Ecto neural progenitor cell (in vitro differentiated cells): ENCODE measurements around the gene DCLK2.

ENCODE experiments used
- DNase-seq: peaks from one replicate; pipeline ENCODE4 v3.0.0-alpha.2; 2018; ENCODE audit warnings: low spot score

The DCLK2 gene

DNA sequence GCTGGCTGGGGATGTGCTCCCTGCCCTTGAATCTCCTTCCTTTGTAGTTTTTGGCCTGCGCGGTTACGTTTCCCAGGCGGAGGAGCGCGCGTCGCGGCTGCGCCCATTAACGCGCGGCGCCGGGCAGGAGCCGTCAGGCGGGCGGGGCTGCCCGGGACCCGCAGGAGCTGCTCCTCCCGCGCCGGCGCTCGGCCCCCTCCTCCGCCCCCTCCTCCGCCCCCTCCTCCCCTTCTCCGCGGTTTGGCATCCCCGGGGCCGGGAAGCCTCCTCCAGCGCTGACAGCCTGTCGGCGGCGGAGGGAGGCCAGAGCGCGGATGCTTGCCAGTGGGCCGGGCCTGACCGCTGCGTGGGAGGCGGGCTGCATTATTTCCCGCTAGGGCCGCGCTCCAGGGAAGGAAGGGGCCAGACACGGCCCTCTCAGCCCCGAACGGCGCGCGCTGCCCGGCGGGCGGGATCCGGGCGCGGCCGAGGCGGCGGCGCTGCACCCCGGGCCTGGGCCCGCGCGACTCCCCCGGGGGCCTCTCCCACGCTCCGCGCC is at the start of gene DCLK2:
DCLK2 (plus strand) TSS at position 405 of the 538 bp plus-strand sequence. CDS start 583 bp downstream, outside the sequence.
- peak; percentile 85 for DNase-seq

DNA sequence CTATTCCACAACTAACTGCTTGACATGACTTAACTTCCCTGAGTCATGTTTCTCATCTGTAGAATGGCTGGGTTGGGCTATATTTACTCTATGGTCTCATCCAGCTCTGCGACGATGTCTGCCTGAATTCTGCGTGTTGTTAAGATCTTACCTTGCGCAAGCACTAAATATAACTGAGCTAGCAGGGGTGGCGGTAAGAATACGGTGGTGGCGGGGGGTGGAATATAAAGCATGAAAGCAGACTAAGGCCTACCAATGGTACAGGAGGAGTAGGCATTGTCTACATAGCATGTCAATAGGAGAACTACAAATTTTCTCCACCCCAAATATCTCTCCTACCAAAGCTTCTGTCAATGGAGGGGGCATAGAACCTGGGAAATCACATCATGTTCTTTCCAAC is 45.7 kb upstream of the DCLK2 start:
- DNase-seq: no peak

DNA sequence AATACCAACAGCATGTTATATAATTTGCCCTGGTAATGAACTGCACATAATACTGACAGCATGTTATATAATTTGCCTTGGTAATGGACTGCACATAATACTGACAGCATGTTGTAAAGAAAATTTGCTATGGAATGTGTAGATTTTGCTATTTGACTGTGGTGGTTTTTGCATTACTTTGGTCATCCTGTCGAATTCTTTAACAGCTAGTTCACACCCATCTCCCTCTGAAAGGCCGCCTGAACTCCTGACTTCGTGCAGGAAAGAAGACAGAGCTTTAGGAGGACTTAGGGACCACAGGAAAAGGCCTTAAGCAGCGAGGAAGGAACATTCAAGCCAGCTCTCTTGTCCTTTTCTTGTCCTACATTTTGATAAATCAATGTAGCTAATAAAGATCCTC is 45.2 kb upstream of the DCLK2 start:
- no peak for DNase-seq

DNA sequence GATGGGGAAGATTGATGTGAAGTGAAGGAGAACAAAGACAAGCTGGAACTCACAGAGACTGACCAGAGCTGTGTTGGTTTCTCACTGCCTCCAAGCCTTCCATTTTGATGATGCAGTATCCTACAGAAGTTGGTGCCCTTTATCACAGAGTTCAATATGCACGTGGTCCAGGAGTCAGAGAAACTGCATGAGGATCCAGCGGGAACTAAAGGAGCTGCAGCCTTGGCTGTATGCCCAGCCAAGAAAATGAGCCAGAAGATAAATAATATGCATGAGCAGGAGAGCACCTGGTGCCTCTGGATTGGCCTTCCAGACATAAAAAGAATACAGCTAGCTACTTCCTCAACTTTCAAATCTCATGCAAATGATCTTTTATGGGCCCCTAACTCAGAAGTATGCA is 44.3 kb upstream of the DCLK2 start:
- DNase-seq: no peak

DNA sequence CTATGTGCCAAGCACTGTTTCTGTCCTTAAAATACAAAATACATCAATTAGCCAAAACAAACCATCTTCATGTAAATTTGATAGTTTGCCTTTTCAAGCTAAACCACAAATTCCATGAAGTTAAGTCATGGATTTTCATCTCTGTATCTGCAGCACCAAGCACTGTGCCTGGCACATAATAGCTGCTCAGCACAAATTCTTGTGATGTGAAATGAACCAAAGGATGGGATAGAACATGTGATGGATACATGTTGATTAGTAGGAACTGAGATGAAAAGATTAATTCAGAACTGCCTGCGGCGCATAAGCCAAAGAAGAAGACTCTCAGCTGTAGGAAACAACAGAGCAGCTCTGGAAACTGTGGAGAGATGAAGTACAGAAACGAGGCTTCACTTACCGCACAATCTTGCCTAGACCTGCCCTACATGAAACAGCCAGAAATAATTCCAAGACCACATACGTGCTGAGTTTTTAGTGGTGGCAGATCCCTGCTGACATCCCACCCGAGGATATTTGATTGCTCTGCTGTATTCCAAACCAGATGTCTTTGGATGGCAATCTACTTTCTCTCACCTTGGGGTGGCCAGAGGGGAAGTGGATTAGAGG is 40.9 kb upstream of the DCLK2 start:
- no peak for DNase-seq

DNA sequence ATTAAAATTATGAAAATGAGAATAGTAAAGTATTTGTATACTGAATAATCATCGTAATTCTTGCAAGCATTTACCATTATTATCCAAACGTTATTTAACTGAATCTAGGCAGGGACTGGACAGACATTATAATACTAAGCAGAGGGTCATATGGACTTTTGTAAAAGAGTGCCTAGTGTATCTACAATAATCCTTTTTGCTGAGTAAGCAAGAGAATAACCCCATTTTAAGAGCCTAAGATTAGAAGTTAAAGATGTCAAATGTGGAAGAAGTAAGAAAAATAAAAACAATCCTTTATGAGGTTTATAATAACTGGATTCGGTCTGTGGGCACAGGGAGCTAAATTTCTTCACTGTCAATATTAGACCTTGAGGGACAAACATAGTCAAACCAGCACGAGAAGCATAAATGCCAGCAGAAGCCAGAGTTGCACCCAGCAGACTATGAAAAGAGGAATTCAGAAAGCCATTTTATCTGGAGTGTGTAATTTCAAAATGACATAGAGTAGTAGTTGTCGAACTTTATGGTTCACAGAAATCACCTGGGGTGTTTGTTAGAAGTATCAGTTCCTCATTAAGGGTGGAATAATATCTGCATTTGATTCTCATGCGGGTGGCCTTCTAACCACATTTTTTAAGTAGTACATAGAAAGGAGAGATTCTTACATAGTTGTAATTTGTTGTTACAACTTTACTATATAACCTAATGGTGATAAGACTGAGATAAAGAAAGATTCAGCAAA is 39.7 kb upstream of the DCLK2 start:
- no peak for DNase-seq

DNA sequence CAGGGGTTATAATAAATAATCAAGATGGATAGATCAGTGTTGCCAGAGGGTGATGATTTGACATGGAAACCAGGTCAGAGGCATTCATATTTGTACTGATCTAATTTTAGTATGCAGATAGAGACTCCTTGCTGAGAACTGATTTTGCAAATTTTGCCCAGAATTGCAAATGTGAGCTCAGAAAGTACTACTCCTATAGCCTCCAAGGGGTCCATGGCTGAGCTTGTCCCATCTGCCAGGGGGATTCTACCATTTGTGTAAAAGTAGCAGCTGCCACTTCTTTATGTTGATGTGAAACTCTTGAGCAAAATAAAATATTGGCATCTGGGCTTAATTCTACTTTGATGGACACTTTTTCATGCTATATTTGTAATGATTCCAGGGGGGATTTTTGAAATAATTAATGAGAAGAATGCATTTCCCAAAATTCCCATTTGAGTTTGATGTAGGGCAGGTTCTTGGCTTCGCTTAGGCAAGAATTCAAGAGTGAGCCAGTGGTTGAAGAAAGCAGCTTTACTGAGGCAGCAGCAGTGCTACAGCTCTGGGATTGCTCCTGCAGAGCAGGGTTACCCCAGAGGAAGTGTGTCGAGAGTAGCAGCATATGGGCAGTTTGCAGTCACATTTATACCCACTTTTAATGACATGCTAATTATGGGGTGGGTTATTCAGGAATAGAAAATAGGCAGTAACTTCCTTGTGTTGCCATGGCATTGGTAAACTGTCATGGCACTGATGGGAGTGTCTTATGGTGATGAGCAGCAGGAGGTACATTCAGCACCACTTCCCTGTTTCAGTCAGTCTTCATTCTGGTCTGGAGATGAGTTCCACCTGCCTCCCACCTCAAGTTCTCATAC is 38.7 kb upstream of the DCLK2 start:
- DNase-seq: no peak

DNA sequence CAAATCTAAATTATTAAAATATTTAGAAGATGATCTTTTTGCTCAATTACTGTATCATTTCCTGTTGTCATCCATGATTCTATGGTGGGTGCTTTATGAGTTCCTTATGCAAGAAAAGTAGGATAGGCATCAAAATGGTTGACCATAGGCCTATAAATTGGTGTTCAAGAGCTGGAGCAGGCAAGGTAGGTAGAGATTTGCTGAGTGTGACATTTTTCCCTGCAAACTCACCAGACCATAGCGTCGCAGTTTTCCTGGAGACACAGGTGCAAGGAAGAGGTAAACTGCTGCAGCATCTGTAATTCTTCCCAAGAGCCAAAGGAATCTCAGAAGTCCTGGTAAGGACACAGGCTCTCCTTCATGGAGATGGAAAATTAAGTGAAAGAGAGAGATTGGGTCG is 33.7 kb upstream of the DCLK2 start:
- no peak for DNase-seq

DNA sequence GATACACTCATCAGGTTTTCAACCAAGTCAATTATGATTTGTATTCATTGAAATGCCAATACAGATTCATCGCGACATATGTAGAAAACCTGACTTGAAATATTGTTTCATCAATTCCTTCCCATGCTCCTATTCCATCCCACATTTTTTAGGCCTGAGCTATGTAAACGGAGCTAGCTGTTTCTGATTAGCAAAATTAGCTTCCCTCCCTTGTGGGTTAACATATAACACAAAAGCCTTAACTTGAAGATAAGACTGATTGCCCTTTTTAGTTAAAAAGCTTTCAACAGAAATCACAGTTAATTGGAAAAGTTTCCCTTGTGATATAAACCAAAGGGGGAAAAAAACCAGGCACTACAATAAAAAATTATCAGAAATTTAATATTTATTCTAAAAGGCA is 32.8 kb upstream of the DCLK2 start:
- no peak for DNase-seq

DNA sequence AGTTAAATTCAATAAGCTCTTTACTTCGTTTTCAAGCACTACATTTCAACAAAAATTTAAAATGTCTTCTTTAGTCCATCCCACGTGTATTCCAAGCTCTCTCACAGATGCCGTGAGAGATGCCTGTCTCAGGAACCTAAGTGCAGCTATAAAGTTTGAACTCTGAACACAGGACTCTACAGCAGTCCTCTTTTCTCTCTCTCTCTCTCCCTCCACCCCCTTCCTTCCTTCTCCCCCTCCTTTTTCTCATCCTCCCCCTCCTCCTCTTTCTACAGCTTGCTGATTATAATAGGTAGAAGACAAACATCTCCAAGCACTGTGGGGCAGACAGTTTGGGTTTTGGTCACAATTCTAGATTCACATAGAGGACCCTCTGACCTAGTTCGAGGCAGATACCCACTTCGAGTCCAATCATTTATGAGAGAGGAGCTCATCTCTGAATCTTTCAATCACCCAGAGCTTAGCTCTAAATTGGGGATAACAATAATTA is 31.5 kb upstream of the DCLK2 start:
- DNase-seq: no peak

DNA sequence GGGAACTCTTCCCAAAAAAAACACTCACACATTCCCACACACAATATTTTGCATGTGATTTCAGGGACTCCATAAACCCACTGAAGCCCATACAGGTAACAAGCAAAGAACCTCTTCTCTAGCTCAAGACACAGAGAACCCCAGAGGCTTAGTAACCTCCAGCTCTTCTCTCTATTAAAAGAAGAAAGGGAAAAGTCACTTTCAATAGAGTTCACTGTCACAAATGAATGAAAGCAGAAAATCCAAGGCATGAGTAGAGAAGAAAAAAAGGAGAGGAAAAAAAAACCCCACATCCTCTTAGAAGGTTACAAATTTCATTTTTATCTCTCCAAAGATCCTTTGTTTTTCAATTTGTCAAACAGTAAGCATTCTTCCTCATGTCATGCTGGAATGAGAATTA is 30.7 kb upstream of the DCLK2 start:
- no peak for DNase-seq

DNA sequence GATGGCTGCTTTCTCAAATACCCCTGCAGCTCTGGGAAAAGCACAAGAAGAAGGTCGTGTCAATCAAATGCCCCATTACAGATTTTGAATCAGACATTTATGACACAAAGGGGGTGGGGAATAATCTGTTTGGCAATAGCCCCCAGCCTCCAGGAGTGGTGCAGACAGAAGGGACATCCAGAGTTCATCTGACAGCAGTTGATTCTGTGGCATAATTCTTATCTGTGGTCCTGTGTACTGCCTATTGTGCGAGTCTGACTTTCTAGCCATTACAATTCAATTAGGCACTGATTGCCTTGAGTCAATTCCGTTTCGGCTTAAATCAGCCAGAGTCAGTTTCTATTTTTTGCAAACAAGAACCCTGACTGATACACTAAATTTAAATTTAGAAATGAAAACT is 28.6 kb upstream of the DCLK2 start:
- DNase-seq: no peak

DNA sequence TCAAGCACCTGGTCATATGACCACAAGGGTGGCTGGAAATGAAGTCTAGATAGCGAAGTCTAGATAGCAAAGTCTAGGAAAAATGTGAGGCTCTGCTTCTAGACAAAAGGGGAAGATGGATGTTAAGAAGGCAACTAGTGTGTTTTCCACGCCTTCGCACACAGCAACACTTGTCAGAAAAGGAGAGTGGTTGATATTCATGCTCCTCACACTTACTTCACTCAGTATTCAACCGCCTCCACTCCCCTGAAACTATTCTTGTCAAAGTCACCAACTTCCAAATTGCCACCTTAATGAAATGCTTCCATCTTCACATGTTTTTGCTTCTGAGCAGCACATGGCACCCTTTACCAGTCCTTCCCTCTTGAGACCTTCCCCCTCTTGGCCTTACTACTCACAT is 27.7 kb upstream of the DCLK2 start:
- DNase-seq: no peak

DNA sequence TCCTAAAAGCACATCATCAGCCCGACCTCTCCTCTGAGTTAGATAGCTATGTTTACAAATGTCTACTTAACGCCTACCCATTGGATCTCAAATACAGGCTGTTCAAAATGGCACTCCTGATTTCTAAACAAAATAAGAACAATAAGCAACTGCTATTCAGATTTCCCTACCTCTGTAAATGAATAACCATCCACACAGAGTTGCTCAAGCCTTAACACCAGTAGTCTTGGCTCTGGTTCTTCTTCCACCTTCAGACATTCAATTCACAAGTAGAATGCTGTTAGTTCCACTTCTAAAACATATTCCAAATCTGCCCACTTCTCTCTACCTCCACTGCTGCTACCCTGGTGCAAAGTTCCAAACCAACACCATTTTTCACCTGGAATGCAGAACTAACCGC is 27.1 kb upstream of the DCLK2 start:
- no peak for DNase-seq

DNA sequence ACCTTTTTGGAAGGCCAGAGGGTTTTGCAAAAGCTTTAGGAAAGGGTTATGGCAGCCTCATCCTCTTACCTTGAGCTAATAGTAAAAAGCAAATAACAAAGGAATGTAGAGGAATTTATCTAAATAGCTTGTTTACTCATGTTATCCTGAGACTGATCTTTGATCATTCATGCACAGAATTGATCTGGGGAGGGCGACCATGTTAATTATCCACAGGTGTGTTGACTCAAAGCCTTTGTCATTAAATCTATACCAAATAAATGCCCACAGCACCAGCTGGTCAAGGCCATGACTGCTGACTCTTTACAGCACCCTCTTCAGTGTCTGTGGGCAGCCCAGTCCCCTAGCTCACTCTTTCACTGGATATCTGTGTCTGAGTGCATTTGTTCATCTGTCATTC is 22.8 kb upstream of the DCLK2 start:
- no peak for DNase-seq

DNA sequence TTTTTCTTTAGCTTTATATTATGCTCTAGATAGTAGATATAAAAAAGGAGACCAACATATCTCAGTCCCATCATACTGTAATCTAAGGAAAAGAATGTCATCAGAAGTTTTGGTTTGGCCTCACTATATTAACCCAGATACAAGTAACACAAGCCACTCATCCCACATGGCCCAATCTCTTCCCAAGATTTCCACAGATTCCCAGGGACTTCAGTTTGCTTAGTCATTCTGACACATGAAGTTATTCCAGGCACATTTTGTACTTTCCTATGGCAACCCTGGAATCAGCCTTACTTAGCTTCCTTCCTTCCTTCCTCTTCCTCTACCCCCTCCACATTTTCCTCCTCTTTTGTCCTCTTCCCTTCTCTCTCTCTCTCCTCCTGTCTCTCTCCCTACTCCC is 21.7 kb upstream of the DCLK2 start:
- DNase-seq: no peak

DNA sequence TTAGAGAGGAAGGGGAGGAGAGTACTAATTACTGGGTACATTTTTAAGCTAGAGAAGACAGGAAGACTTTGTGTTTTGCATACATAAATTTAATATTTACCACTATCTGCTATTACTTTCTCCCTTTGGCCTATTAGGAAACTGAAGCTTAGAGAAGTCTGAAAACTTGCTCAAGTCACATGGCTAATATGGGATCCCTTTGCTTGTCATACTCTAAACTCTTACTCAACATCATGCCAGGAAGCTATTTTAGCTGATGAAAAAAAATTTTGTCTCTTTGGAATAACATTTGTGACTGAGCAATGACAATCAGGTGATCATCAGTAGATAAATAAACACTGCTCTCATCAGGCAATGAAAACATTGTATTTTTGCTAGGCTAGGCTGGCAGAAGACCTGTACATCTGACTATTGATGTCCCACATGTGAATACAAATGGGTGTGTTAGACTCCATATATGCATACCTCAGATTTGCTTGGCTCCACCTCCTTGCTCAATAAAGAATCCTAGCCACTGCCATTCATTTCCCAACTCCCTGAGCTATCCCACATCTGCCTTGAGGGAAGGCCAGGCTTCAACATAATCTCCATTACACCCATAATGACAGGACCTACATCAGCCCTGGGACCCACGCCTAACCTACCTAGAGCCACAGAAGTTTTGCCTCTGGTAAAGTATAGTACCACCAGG is 17.0 kb upstream of the DCLK2 start:
- no peak for DNase-seq

DNA sequence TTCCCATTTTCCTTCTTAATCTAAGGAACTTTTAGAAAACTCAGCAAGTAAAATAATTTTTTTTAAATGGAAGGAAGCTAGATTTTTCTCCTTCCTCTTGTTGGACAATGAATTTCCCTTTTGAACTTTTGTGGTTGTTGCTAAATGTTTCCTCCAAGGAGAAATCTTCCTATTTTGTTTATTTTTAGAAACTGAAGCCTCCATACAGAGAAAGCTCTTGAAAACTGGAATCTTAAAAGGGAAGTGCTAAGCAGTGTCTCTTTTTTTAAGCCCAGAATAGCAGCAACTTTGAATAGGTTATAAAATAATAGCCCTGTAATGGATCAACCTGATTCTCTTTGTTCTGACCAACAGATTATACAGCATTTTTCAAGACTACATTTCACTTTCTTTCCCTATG is 15.1 kb upstream of the DCLK2 start:
- DNase-seq: no peak

DNA sequence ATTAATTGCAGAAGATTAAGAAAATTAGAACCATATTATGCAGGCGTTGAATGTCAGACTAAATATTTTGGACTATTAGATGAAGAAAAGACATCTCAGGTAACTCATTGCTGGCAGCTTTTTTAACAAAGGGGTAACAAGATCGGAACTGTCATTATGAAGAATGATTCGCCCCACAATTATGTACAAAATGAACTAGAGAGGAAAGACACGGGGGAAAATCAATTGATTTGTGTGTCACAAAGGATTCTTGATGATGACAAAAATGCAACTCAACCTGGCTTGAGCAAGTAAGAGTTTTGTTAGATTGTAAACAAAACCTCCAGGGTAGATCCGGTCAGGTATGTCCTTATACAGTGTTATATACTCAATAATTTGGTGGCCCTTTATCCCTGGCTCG is 12.5 kb upstream of the DCLK2 start:
- DNase-seq: no peak

DNA sequence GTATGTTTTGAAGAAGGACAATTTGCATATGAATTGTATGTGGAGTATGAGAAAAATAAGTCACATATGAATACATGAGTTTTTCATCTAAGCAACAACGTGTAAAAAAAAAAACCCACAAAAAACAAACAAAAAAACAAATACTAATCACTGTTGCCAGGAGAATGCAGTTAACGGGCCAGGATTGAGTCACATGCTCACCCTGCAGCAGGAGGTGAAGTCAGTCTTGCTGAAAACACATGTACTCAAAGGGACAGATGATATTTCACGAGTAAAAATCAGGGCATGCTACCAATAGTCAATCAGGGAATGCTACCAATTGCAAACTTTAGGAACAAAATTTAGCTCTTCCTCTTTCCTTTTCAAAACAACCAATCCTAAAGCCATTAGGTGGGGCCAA is 10.4 kb upstream of the DCLK2 start:
- DNase-seq: no peak

DNA sequence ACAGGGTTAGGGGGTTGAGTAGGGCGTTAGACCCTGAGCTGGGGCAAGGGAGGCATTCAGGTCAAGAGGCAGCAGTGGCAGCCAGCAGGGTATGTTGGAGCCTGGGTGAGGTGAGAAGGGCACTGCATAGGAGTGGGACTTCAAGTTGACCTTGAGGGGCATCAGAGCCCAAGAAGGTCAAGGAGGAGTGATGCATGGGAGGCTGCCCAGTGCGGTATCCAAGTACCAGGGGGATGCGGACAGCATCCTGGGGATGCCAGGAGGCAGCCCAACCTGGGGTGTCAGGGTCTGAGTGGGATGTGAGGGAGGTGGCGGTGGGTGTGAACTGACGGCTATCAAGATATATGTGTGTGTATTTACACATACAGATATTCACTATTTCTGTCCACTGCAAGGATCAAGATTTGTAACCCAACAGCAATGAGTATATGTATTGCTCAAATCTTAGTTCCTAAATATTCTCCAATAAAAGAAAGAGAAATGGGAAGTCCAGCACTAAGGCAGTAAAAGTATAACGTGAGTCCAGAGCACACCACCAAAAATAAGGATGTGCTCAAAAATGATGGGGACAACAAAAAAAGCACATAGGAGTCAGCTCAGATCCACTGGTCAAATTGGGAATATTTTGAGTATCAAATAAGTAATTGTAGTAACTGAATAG is 9.8 kb upstream of the DCLK2 start:
- DNase-seq: no peak

DNA sequence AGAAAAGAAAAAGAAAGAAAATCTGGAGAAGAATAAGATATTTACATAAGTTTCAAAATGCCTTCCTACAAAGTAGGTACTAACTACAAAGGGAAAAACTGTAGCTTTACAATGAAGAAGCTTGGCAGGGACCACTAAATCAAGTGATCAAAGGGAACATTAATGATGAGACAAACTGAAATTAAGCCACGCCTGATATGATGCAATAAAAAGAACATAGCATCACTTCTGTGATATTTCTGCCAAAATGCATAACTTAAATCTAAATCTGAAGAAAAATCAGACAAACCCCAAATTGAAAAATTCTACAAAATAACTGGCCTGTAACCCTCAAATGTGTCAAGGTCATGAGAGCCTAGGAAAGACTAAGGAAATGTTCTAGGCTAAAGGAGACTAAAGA is 8.9 kb upstream of the DCLK2 start:
- no peak for DNase-seq
